WTC11 (cell line): ENCODE measurements around the gene GPR61. TPM values are rescaled to one million over a fixed set of nuclear protein-coding genes. Genes with fewer than 3 reads are reported as not detected.

ENCODE experiments used
- ATAC-seq: fragments of 200-7000 bp; cut with Tn5 transposase; 2 replicates; pipeline ENCODE4 v1.10.0; 2021; ENCODE audit warnings: mild to moderate bottlenecking, moderate library complexity
- CTCF ChIA-PET: fragments of 300-600 bp; sonication (Branson Sonifier 250); formaldehyde crosslinking; loops from one replicate; lab custom pipeline; 2021; ENCODE audit warnings: antibody characterized with exemption; lab: Charles Lee
- POLR2A ChIA-PET: fragments of 350-600 bp; sonication (Branson Sonifier 250); formaldehyde crosslinking; loops from one replicate; lab custom pipeline; 2021; ENCODE audit warnings: antibody characterized with exemption; lab: Charles Lee
- DNase-seq: peaks from one replicate; pipeline ENCODE4 v3.0.0; 2021; ENCODE audit warnings: low spot score
- H3K27ac Mint-ChIP-seq: 2 replicates; pipeline ENCODE4 v1.8.0; 2021; ENCODE audit warnings: mixed read lengths
- H3K27me3 Mint-ChIP-seq: 2 replicates; pipeline ENCODE4 v1.8.0; 2021; ENCODE audit warnings: low read depth, mild to moderate bottlenecking, moderate library complexity, mixed read lengths
- H3K36me3 Mint-ChIP-seq: 2 replicates; pipeline ENCODE4 v1.8.0; 2021; ENCODE audit warnings: mixed read lengths
- H3K4me1 Mint-ChIP-seq: 2 replicates; pipeline ENCODE4 v1.8.0; 2022; ENCODE audit warnings: mixed read lengths
- H3K4me3 Mint-ChIP-seq: 2 replicates; pipeline ENCODE4 v1.8.0; 2021; ENCODE audit warnings: mild to moderate bottlenecking, moderate library complexity, mixed read lengths
- H3K9me3 Mint-ChIP-seq: 2 replicates; pipeline ENCODE4 v1.8.0; 2021; ENCODE audit warnings: mixed read lengths
- ATF2 ChIP-seq: sonication (generic); formaldehyde crosslinking; IDR thresholded peaks from 2 replicates; pipeline ENCODE4 v1.8.1; 2022; ENCODE audit warnings: low read depth, missing genetic modification reagents, borderline replicate concordance
- ELF4 ChIP-seq: sonication (generic); formaldehyde crosslinking; IDR thresholded peaks from 2 replicates; pipeline ENCODE4 v1.8.1; 2022; ENCODE audit warnings: low read depth, mild to moderate bottlenecking, moderate library complexity, missing genetic modification reagents
- ERG ChIP-seq: fragments of 250-450 bp; sonication (Bioruptor Pico); IDR thresholded peaks from 2 replicates; pipeline ENCODE4 v1.8.0; 2021; ENCODE audit warnings: mild to moderate bottlenecking
- ESRRA ChIP-seq: sonication (generic); formaldehyde crosslinking; IDR thresholded peaks from 2 replicates; pipeline ENCODE4 v1.8.1; 2022; ENCODE audit warnings: mild to moderate bottlenecking, missing genetic modification reagents, borderline replicate concordance
- FOXJ3 ChIP-seq: sonication (generic); formaldehyde crosslinking; IDR thresholded peaks from 2 replicates; pipeline ENCODE4 v1.9.0; 2021; ENCODE audit warnings: missing genetic modification reagents, mild to moderate bottlenecking, borderline replicate concordance
- FOXK1 ChIP-seq: sonication (generic); formaldehyde crosslinking; IDR thresholded peaks from 2 replicates; pipeline ENCODE4 v1.8.0; 2022; ENCODE audit warnings: mild to moderate bottlenecking, moderate library complexity, missing genetic modification reagents
- IRF1 ChIP-seq: sonication (generic); formaldehyde crosslinking; IDR thresholded peaks from 2 replicates; pipeline ENCODE4 v1.8.0; 2023; ENCODE audit warnings: missing genetic modification reagents
- JAZF1 ChIP-seq: fragments of 250-450 bp; sonication (Bioruptor Pico); IDR thresholded peaks from 2 replicates; pipeline ENCODE4 v1.9.0; 2021; ENCODE audit warnings: moderate library complexity, mild to moderate bottlenecking, inconsistent platforms
- NFE2L1 ChIP-seq: sonication (generic); formaldehyde crosslinking; IDR thresholded peaks from 2 replicates; pipeline ENCODE4 v1.8.1; 2023; ENCODE audit warnings: missing genetic modification reagents
- NR1H2 ChIP-seq: sonication (generic); formaldehyde crosslinking; IDR thresholded peaks from 2 replicates; pipeline ENCODE4 v1.9.0; 2021; ENCODE audit warnings: mild to moderate bottlenecking, moderate library complexity, missing genetic modification reagents
- SMAD3 ChIP-seq: sonication (generic); formaldehyde crosslinking; IDR thresholded peaks from 2 replicates; pipeline ENCODE4 v1.8.0; 2022; ENCODE audit warnings: missing genetic modification reagents, mild to moderate bottlenecking, borderline replicate concordance
- SOX15 ChIP-seq: fragments of 250-450 bp; sonication (Bioruptor Pico); IDR thresholded peaks from 2 replicates; pipeline ENCODE4 v1.9.0; 2021; ENCODE audit warnings: mild to moderate bottlenecking
- SP1 ChIP-seq: sonication (generic); formaldehyde crosslinking; conservative IDR thresholded peaks from 2 replicates; pipeline ENCODE4 v1.8.1; 2022; ENCODE audit warnings: missing genetic modification reagents
- TCF7 ChIP-seq: sonication (generic); formaldehyde crosslinking; IDR thresholded peaks from 2 replicates; pipeline ENCODE4 v1.8.0; 2022; ENCODE audit warnings: mild to moderate bottlenecking, low read depth, missing genetic modification reagents, moderate library complexity
- TP53 ChIP-seq: sonication (generic); formaldehyde crosslinking; IDR thresholded peaks from 2 replicates; pipeline ENCODE4 v1.8.1; 2023; ENCODE audit warnings: mild to moderate bottlenecking, missing genetic modification reagents
- ZNF219 ChIP-seq: sonication (generic); formaldehyde crosslinking; IDR thresholded peaks from 2 replicates; pipeline ENCODE4 v1.8.0; 2023; ENCODE audit warnings: missing genetic modification reagents, mild to moderate bottlenecking, borderline replicate concordance
- ZNF263 ChIP-seq: sonication (generic); formaldehyde crosslinking; IDR thresholded peaks from 2 replicates; pipeline ENCODE4 v1.8.1; 2022; ENCODE audit warnings: low read depth, mild to moderate bottlenecking, moderate library complexity, missing genetic modification reagents
- ZNF396 ChIP-seq: fragments of 250-450 bp; sonication (Bioruptor Pico); IDR thresholded peaks from 2 replicates; pipeline ENCODE4 v1.8.0; 2021; ENCODE audit warnings: mild to moderate bottlenecking, moderate library complexity, borderline replicate concordance
- ZNF423 ChIP-seq: fragments of 250-450 bp; sonication (Bioruptor Pico); IDR thresholded peaks from 2 replicates; pipeline ENCODE4 v2.1.2; 2022; ENCODE audit warnings: mild to moderate bottlenecking, moderate library complexity
- total RNA-seq: library from RNA; stranded (reverse); gene quantifications from 3 replicates; pipeline ENCODE4 v1.2.3, GENCODE V29; 2021
- TF ChIP-seq, protein P1 (sequence below): sonication (generic); formaldehyde crosslinking; IDR thresholded peaks from 2 replicates; pipeline ENCODE4 v1.8.0; 2022; ENCODE audit warnings: mild to moderate bottlenecking, missing genetic modification reagents
- TF ChIP-seq, protein P2 (sequence below): fragments of 250-450 bp; sonication (Bioruptor Pico); IDR thresholded peaks from 2 replicates; pipeline ENCODE4 v1.9.0; 2021; ENCODE audit warnings: mild to moderate bottlenecking

The GPR61 gene
- total RNA-seq, 1 experiment from 2014 or later, result 0.42 TPM

GRCh38 chr1:109559995-109560394, 20.3 kb downstream of the GPR61 start (continued):
- no peak for TF ChIP-seq ZNF396

GRCh38 chr1:109564194-109564878, 24.7 kb downstream of the GPR61 start:
- POLR2A ChIA-PET, result interaction anchor here (0.7 to 1.4 kb wide), 5 partner anchors 16 to 505 kb away, joined by 3 to 12 read pairs (median 3); partner anchors contain the start of gene GNAI3
- peak; percentile 43 for ATAC-seq
- H3K4me3 Mint-ChIP-seq, result peak overlapping the region; percentile 46

GRCh38 chr1:109565241-109565640, 25.6 kb downstream of the GPR61 start:
- ATAC-seq (no peak), DNase-seq (no peak)
- ChIA-PET POLR2A (interaction anchor here (0.7 kb wide), 1 partner anchor 153 kb away, joined by 3 read pairs; no protein-coding TSS in a partner anchor), CTCF (interaction anchor here (2.2 kb wide), 1 partner anchor 75 kb away, joined by 13 read pairs; no protein-coding TSS in a partner anchor)
- TF ChIP-seq NFE2L1 (CRISPR knock-in tag) (no peak), ZNF423 (CRISPR knock-in tag) (no peak), SOX15 (no peak), FOXK1 (CRISPR knock-in tag) (no peak), ELF4 (CRISPR knock-in tag) (no peak), JAZF1 (CRISPR knock-in tag) (no peak), SP1 (CRISPR knock-in tag) (no peak), ERG (CRISPR knock-in tag) (no peak), TP53 (CRISPR knock-in tag) (no peak), NR1H2 (CRISPR knock-in tag) (no peak), ZNF219 (CRISPR knock-in tag) (no peak), TCF7 (CRISPR knock-in tag) (no peak), FOXJ3 (no peak)
- TF ChIP-seq, protein P1, sequence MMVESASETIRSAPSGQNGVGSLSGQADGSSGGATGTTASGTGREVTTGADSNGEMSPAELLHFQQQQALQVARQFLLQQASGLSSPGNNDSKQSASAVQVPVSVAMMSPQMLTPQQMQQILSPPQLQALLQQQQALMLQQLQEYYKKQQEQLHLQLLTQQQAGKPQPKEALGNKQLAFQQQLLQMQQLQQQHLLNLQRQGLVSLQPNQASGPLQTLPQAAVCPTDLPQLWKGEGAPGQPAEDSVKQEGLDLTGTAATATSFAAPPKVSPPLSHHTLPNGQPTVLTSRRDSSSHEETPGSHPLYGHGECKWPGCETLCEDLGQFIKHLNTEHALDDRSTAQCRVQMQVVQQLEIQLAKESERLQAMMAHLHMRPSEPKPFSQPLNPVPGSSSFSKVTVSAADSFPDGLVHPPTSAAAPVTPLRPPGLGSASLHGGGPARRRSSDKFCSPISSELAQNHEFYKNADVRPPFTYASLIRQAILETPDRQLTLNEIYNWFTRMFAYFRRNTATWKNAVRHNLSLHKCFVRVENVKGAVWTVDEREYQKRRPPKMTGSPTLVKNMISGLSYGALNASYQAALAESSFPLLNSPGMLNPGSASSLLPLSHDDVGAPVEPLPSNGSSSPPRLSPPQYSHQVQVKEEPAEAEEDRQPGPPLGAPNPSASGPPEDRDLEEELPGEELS, result no peak
- H3K4me3 Mint-ChIP-seq, result no peak overlapping the region
- peak overlapping the region; percentile 32 for H3K27ac Mint-ChIP-seq
- H3K27me3 Mint-ChIP-seq, result no peaks in the 10 kb centered on the region
- no peaks in the 10 kb centered on the region for H3K9me3 Mint-ChIP-seq
- H3K4me1 Mint-ChIP-seq, result peaks cover 46% of the 10 kb centered on the region
- H3K36me3 Mint-ChIP-seq, result no peaks in the 10 kb centered on the region

More at GRCh38 chr1:109564194-109564878, 24.7 kb downstream of the GPR61 start:
- Mint-ChIP-seq H3K9me3 (no peaks in the 10 kb centered on the region), H3K36me3 (no peaks in the 10 kb centered on the region), H3K27me3 (no peaks in the 10 kb centered on the region), H3K27ac (peak overlapping the region; percentile 94), H3K4me1 (peaks cover 51% of the 10 kb centered on the region)
- CTCF ChIA-PET, result interaction anchor here (0.6 to 2.2 kb wide), 11 partner anchors 12 to 226 kb away, joined by 3 to 17 read pairs (median 3); partner anchors contain the start of genes AMPD2, CYB561D1, GNAI3 and GNAT2
- no peak for DNase-seq
- TF ChIP-seq IRF1 (CRISPR knock-in tag) (no peak), ESRRA (no peak), ATF2 (CRISPR knock-in tag) (no peak), ZNF263 (CRISPR knock-in tag) (no peak), SMAD3 (no peak)
- TF ChIP-seq, protein P2, sequence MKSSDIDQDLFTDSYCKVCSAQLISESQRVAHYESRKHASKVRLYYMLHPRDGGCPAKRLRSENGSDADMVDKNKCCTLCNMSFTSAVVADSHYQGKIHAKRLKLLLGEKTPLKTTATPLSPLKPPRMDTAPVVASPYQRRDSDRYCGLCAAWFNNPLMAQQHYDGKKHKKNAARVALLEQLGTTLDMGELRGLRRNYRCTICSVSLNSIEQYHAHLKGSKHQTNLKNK (CRISPR knock-in tag), result no peak
